ENCODE results near the gene PRRT1. TPM values are rescaled to one million over a fixed set of nuclear protein-coding genes. Genes with fewer than 3 reads are reported as not detected.
A peak's percentile ranks its signal among the peaks of the same experiment; 100 is the strongest.

PRRT1 gene
- polyA plus RNA-seq, 1 donor (not counting 4 experiments of a cell fraction or from before 2014, with no cell fraction given) = 0.09 TPM

GRCh38 chr6:32113386-32114352, 38.1 kb downstream of the PRRT1 start:
- Histone ChIP-seq H3K9me3 (ENCODE audit: control insufficient read depth, low read depth, low read length) (no peaks in the 10 kb centered on the region), H3K9ac (ENCODE audit: control insufficient read depth, extremely low read depth, insufficient read depth, low read length) (no peak overlapping the region), H4K20me1 (ENCODE audit: control insufficient read depth, extremely low read depth, insufficient read depth, low read length) (no peaks in the 10 kb centered on the region), H3K4me3 (ENCODE audit: control insufficient read depth in 2 of 3, extremely low read depth in 1 of 3, insufficient read depth in 2 of 3, low read depth in 1 of 3, low read length in 3 of 3) (no peak overlapping the region), H3K9me1 (ENCODE audit: control insufficient read depth, extremely low read depth, insufficient read depth, low read length) (no peaks in the 10 kb centered on the region), H3K79me2 (ENCODE audit: control insufficient read depth, insufficient read depth, low read length) (no peaks in the 10 kb centered on the region), H3K36me3 (ENCODE audit: control insufficient read depth in 2 of 2, extremely low read depth in 1 of 2, insufficient read depth in 2 of 2, low read length in 2 of 2) (peaks cover 20 to 21% of the 10 kb centered on the region in 2 experiments), H2AFZ (ENCODE audit: control insufficient read depth, low read length) (no peak overlapping the region), H3K27me3 (ENCODE audit: control insufficient read depth, extremely low read depth, insufficient read depth, low read length) (peaks cover 5% of the 10 kb centered on the region), H3K4me2 (ENCODE audit: control insufficient read depth, extremely low read depth, insufficient read depth, low read depth, low read length) (no peak overlapping the region), H3K4me1 (ENCODE audit: control insufficient read depth, extremely low read depth, insufficient read depth, low read length) (peaks cover 21% of the 10 kb centered on the region), H3K27ac (ENCODE audit: control insufficient read depth, insufficient read depth, low read length) (peak overlapping the region; percentile 28)
- TF ChIP-seq EZH2 (IDR thresholded peaks at IDR 0.05; ENCODE audit: low read length) (no peak), CTCF (optimal IDR thresholded peaks at IDR 0.05 in 1 of 3, IDR thresholded peaks at IDR 0.05 in 1 of 3, conservative IDR thresholded peaks at IDR 0.05 in 1 of 3; ENCODE audit: extremely low read depth in 1 of 3, insufficient read depth in 2 of 3, low read length in 3 of 3) (peak in 2 of 3 experiments; percentile 19)
- dilution Hi-C loops (cut with MboI; ENCODE audit: extremely low pct_ligation_motif_present, low sequenced_read_pairs) = no loop called here
- FAIRE-seq (no peak), DNase-seq (ENCODE audit: low read depth, low spot score) (no peak)

- H3K27me3 ChIP-seq (ENCODE audit: control insufficient read depth, extremely low read depth, insufficient read depth, low read length) = peaks cover 9% of the 10 kb centered on the region
- H3K27ac ChIP-seq (ENCODE audit: control insufficient read depth, insufficient read depth, low read length) = no peak overlapping the region
- H3K36me3 ChIP-seq (ENCODE audit: control insufficient read depth in 2 of 2, extremely low read depth in 1 of 2, insufficient read depth in 2 of 2, low read length in 2 of 2) = peaks cover 13 to 14% of the 10 kb centered on the region in 2 experiments
- no peak overlapping the region for H3K9ac ChIP-seq (ENCODE audit: control insufficient read depth, extremely low read depth, insufficient read depth, low read length)
- H3K4me1 ChIP-seq (ENCODE audit: control insufficient read depth, extremely low read depth, insufficient read depth, low read length) = peaks cover 31% of the 10 kb centered on the region
- dilution Hi-C loops (cut with MboI; ENCODE audit: extremely low pct_ligation_motif_present, low sequenced_read_pairs) = no loop called here
- H3K79me2 ChIP-seq (ENCODE audit: control insufficient read depth, insufficient read depth, low read length) = no peaks in the 10 kb centered on the region
- DNase-seq (ENCODE audit: low read depth, low spot score) = no peak
- no peaks in the 10 kb centered on the region for H3K9me3 ChIP-seq (ENCODE audit: control insufficient read depth, low read depth, low read length)
- no peak overlapping the region for H2AFZ ChIP-seq (ENCODE audit: control insufficient read depth, low read length)
- H4K20me1 ChIP-seq (ENCODE audit: control insufficient read depth, extremely low read depth, insufficient read depth, low read length) = no peaks in the 10 kb centered on the region
- TF ChIP-seq EZH2 (IDR thresholded peaks at IDR 0.05; ENCODE audit: low read length) = no peak
- TF ChIP-seq CTCF (optimal IDR thresholded peaks at IDR 0.05 in 1 of 3, IDR thresholded peaks at IDR 0.05 in 1 of 3, conservative IDR thresholded peaks at IDR 0.05 in 1 of 3; ENCODE audit: extremely low read depth in 1 of 3, insufficient read depth in 2 of 3, low read length in 3 of 3) = no peak
- no peak overlapping the region for H3K4me3 ChIP-seq (ENCODE audit: control insufficient read depth in 2 of 3, extremely low read depth in 1 of 3, insufficient read depth in 2 of 3, low read depth in 1 of 3, low read length in 3 of 3)
- H3K9me1 ChIP-seq (ENCODE audit: control insufficient read depth, extremely low read depth, insufficient read depth, low read length) = no peaks in the 10 kb centered on the region
- no peak overlapping the region for H3K4me2 ChIP-seq (ENCODE audit: control insufficient read depth, extremely low read depth, insufficient read depth, low read depth, low read length)
- no peak for FAIRE-seq
Observed at GRCh38 chr6:32112431-32112980, 39.2 kb downstream of the PRRT1 start.
